GM18502 (cell line): Measurements from ENCODE around the gene IER2.
"Not testable (repeated sequence)": the region's sequence is repeated elsewhere in the genome, so short reads cannot be mapped to it uniquely, and the experiment has no call there.

Experiments used
- ATAC-seq: cut with Tn5 transposase; IDR thresholded peaks from one replicate; pipeline ENCODE4 v1.9.1; 2021; ENCODE audit warnings: mild to moderate bottlenecking; ENCODE audit not compliant: unreplicated experiment, poor library complexity

IER2 gene

GRCh38 chr19:13162724-13163608, 12.8 kb downstream of the IER2 start:
- peak; percentile 48 for ATAC-seq

GRCh38 chr19:13163609-13164342, 13.6 kb downstream of the IER2 start:
- no peak for ATAC-seq

GRCh38 chr19:13164343-13165161, 14.3 kb downstream of the IER2 start:
- ATAC-seq, result no peak

GRCh38 chr19:13165162-13165997, 15.2 kb downstream of the IER2 start:
- ATAC-seq, result no peak

- ATAC-seq, result not testable (repeated sequence)
Measured at GRCh38 chr19:13166151-13166550, 15.9 kb downstream of the IER2 start.

- ATAC-seq, result no peak
Measured at GRCh38 chr19:13169769-13170168, 19.6 kb downstream of the IER2 start.

GRCh38 chr19:13171146-13171545, 20.9 kb downstream of the IER2 start:
- ATAC-seq, result no peak

GRCh38 chr19:13172346-13173138, 22.3 kb downstream of the IER2 start:
- no peak for ATAC-seq

- no peak for ATAC-seq
Measured at GRCh38 chr19:13173139-13173737, 23.0 kb downstream of the IER2 start.

GRCh38 chr19:13176345-13176744, 26.1 kb downstream of the IER2 start:
- ATAC-seq, result no peak

- ATAC-seq, result not testable (repeated sequence)
Measured at GRCh38 chr19:13177584-13177983, 27.4 kb downstream of the IER2 start.

GRCh38 chr19:13178291-13178690, 28.1 kb downstream of the IER2 start:
- ATAC-seq, result not testable (repeated sequence)

GRCh38 chr19:13181747-13182388, 31.7 kb downstream of the IER2 start:
- no peak for ATAC-seq

- ATAC-seq, result not testable (repeated sequence)
Measured at GRCh38 chr19:13184926-13185325, 34.7 kb downstream of the IER2 start.

- ATAC-seq, result not testable (repeated sequence)
Measured at GRCh38 chr19:13185763-13186657, 35.8 kb downstream of the IER2 start.

- ATAC-seq, result not testable (repeated sequence)
Measured at GRCh38 chr19:13186688-13187087, 36.5 kb downstream of the IER2 start.

GRCh38 chr19:13187419-13187818, 37.2 kb downstream of the IER2 start:
- no peak for ATAC-seq
